CD14-positive monocyte (primary cell): Measurements from ENCODE around the gene ATF1. TPM values are rescaled to one million over a fixed set of nuclear protein-coding genes. Genes with fewer than 3 reads are reported as not detected.
A peak's percentile ranks its signal among the peaks of the same experiment; 100 is the strongest.
"Not testable (repeated sequence)": the region's sequence is repeated elsewhere in the genome, so short reads cannot be mapped to it uniquely, and the experiment has no call there.

Source experiments
- DNase-seq, 3 donors: peaks; one replicate each; pipeline ENCODE4 v3.0.0-alpha.2; 2011 to 2022
- H2AFZ ChIP-seq: 2 replicates; pipeline ENCODE4 v1.6.0; 2012; ENCODE audit warnings: mild to moderate bottlenecking, low read depth, low read length, inconsistent platforms; ENCODE audit not compliant: insufficient read depth, poor library complexity, severe bottlenecking
- H3K27ac ChIP-seq, 2 donors: 1 replicate in 1 of 2; 2 replicates in 1 of 2; pipeline ENCODE4 v1.5.1; 2012 to 2013; ENCODE audit warnings: low read length in 2 of 2, control low read depth in 1 of 2, inconsistent platforms in 1 of 2, low read depth in 1 of 2, mild to moderate bottlenecking in 1 of 2
- H3K27me3 ChIP-seq, 2 donors: one replicate each; pipeline versions ENCODE4 v1.6.0 to v1.6.1; 2011 to 2013; ENCODE audit warnings: low read length in 2 of 2; ENCODE audit not compliant: control insufficient read depth in 2 of 2, insufficient read depth in 2 of 2
- H3K36me3 ChIP-seq, 2 donors: replicated peaks in 1 of 2; 1 replicate in 1 of 2; 2 replicates in 1 of 2; pipeline versions ENCODE4 v1.5.1 to v1.6.1; 2012 to 2013; ENCODE audit warnings: low read length in 2 of 2, control low read depth in 1 of 2, inconsistent platforms in 1 of 2, mild to moderate bottlenecking in 1 of 2; ENCODE audit not compliant: insufficient read depth in 2 of 2, control insufficient read depth in 1 of 2
- H3K4me1 ChIP-seq, 2 donors: 1 replicate in 1 of 2; 2 replicates in 1 of 2; pipeline versions ENCODE4 v1.5.1 to v1.6.1; 2012 to 2013; ENCODE audit warnings: low read length in 2 of 2, control low read depth in 1 of 2, inconsistent platforms in 1 of 2, mild to moderate bottlenecking in 1 of 2, moderate library complexity in 1 of 2; ENCODE audit not compliant: insufficient read depth in 2 of 2, control insufficient read depth in 1 of 2
- H3K4me2 ChIP-seq: replicated peaks from 2 replicates; pipeline ENCODE3; 2012; ENCODE audit warnings: low read length, moderate library complexity, mild to moderate bottlenecking; ENCODE audit not compliant: poor library complexity, severe bottlenecking; ENCODE audit errors: extremely low read depth
- H3K4me3 ChIP-seq, 3 experiments: fragments of 200-600 bp in 1 of 3; sonication (generic) in 1 of 3; replicated peaks in 1 of 3; 1 replicate in 2 of 3; 2 replicates in 1 of 3; pipeline ENCODE4 v1.5.1; 2011 to 2013; ENCODE audit warnings: low read length in 3 of 3, mild to moderate bottlenecking in 3 of 3, control low read depth in 2 of 3, low read depth in 2 of 3, inconsistent platforms in 1 of 3, moderate library complexity in 1 of 3
- H3K79me2 ChIP-seq: 2 replicates; pipeline ENCODE4 v1.6.0; 2012; ENCODE audit warnings: mild to moderate bottlenecking, control low read depth, inconsistent platforms, low read length, moderate library complexity; ENCODE audit not compliant: insufficient read depth
- H3K9ac ChIP-seq: 2 replicates; pipeline ENCODE4 v1.6.0; 2017; ENCODE audit warnings: low read length, mild to moderate bottlenecking; ENCODE audit not compliant: insufficient read depth, poor library complexity, severe bottlenecking
- H3K9me3 ChIP-seq, 2 donors: replicated peaks in 1 of 2; 1 replicate in 1 of 2; 2 replicates in 1 of 2; pipeline versions ENCODE4 v1.5.1 to v1.6.1; 2012 to 2013; ENCODE audit warnings: low read length in 2 of 2, control low read depth in 1 of 2; ENCODE audit not compliant: control insufficient read depth in 1 of 2, insufficient read depth in 1 of 2
- H4K20me1 ChIP-seq: 2 replicates; pipeline ENCODE4 v1.6.0; 2012; ENCODE audit warnings: mild to moderate bottlenecking, low read length, control low read depth, moderate library complexity; ENCODE audit not compliant: insufficient read depth
- H3K27ac Mint-ChIP-seq, 7 donors: one replicate each; pipeline ENCODE4 v1.8.0; 2020; ENCODE audit warnings: mild to moderate bottlenecking in 7 of 7, mixed read lengths in 7 of 7, moderate library complexity in 6 of 7, inconsistent platforms in 2 of 7
- H3K27me3 Mint-ChIP-seq, 3 donors: one replicate each; pipeline ENCODE4 v1.8.0; 2021 to 2022; ENCODE audit warnings: low read depth in 3 of 3, mild to moderate bottlenecking in 3 of 3, mixed read lengths in 3 of 3, moderate library complexity in 3 of 3, inconsistent platforms in 1 of 3
- H3K36me3 Mint-ChIP-seq, 2 donors: one replicate each; pipeline ENCODE4 v1.8.0; 2020; ENCODE audit warnings: mixed read lengths in 2 of 2, inconsistent platforms in 1 of 2, mild to moderate bottlenecking in 1 of 2
- H3K4me1 Mint-ChIP-seq: one replicate; pipeline ENCODE4 v1.8.0; 2020; ENCODE audit warnings: mild to moderate bottlenecking, mixed read lengths
- H3K4me3 Mint-ChIP-seq, 2 donors: one replicate each; pipeline ENCODE4 v1.8.0; 2020; ENCODE audit warnings: mild to moderate bottlenecking in 2 of 2, mixed read lengths in 2 of 2, moderate library complexity in 1 of 2
- H3K9me3 Mint-ChIP-seq, 7 donors: one replicate each; pipeline ENCODE4 v1.8.0; 2020 to 2022; ENCODE audit warnings: mixed read lengths in 7 of 7, mild to moderate bottlenecking in 6 of 7, moderate library complexity in 6 of 7, inconsistent platforms in 2 of 7
- CTCF ChIP-seq: fragments of 200-600 bp; IDR thresholded peaks from one replicate; pipeline ENCODE4 v1.8.0; 2022; ENCODE audit warnings: antibody characterized with exemption, mild to moderate bottlenecking
- WGBS: methylation state at CpG from one replicate; pipeline ENCODE4 v1.1.5; 2013; ENCODE audit warnings: missing lambda C conversion rate; ENCODE audit not compliant: insufficient coverage; 5-methylcytosine and 5-hydroxymethylcytosine counted together
- intact Hi-C, 2 donors: fragments of 100-400 bp; cut with micrococcal nuclease; formaldehyde crosslinking; loops; one replicate each; pipeline versions ENCODE4 v1.15.0 to v1.15.1; 2023
- polyA plus RNA-seq, 3 donors: library from polyadenylated mRNA; depleted of rRNA in 1 of 3; unstranded in 2 of 3; stranded (reverse) in 1 of 3; fragments of 300-500 nt in 2 of 3; fragments of >200 nt in 1 of 3; fragmentation: Illumina TruSeq in 2 of 3; gene quantifications; 1 replicate in 2 of 3; 2 replicates in 1 of 3; pipeline ENCODE4 v1.2.3, GENCODE V29; 2012 to 2021

The ATF1 gene
- polyA plus RNA-seq, 3 donors, result 12.6 to 21.9 (median 21.5) TPM

- Mint-ChIP-seq H3K9me3 (peaks cover 17 to 30% (median 28%) of the 10 kb centered on the region in 7 donors), H3K27me3 (no peaks in the 10 kb centered on the region), H3K27ac (no peak overlapping the region), H3K4me1 (no peaks in the 10 kb centered on the region), H3K36me3 (peaks cover 43 to 67% of the 10 kb centered on the region in 2 donors), H3K4me3 (no peak overlapping the region)
- H3K27me3 ChIP-seq, result no peaks in the 10 kb centered on the region
- no peak overlapping the region for H3K27ac ChIP-seq
- H4K20me1 ChIP-seq, result no peaks in the 10 kb centered on the region
- no peak for DNase-seq
- H3K36me3 ChIP-seq, result peaks cover 29 to 74% of the 10 kb centered on the region in 2 donors
- TF ChIP-seq CTCF, result no peak
- peaks cover 22 to 24% of the 10 kb centered on the region in 2 donors for H3K9me3 ChIP-seq
- WGBS, result no CpG with 5 or more reads among the region's 2 CpGs
- no peak overlapping the region for H3K4me3 ChIP-seq
- intact Hi-C loops, result no loop called here
- no peaks in the 10 kb centered on the region for H3K79me2 ChIP-seq
- H2AFZ ChIP-seq, result no peak overlapping the region
- H3K4me2 ChIP-seq, result no peak overlapping the region
- H3K9ac ChIP-seq, result no peak overlapping the region
- no peaks in the 10 kb centered on the region for H3K4me1 ChIP-seq
These were observed 39.5 kb downstream of the ATF1 start for GRCh38 chr12:50803230-50803875.

- Mint-ChIP-seq H3K4me3 (no peak overlapping the region), H3K27me3 (no peaks in the 10 kb centered on the region), H3K9me3 (peaks cover 0 to 5% (median 2%) of the 10 kb centered on the region in 7 donors), H3K36me3 (peaks cover 29 to 64% of the 10 kb centered on the region in 2 donors), H3K4me1 (no peaks in the 10 kb centered on the region), H3K27ac (no peak overlapping the region)
- H3K27me3 ChIP-seq, result no peaks in the 10 kb centered on the region
- H4K20me1 ChIP-seq, result no peaks in the 10 kb centered on the region
- H3K36me3 ChIP-seq, result peaks cover 29 to 71% of the 10 kb centered on the region in 2 donors
- H3K4me1 ChIP-seq, result no peaks in the 10 kb centered on the region
- intact Hi-C loops, result no loop called here
- no peak overlapping the region for H3K4me2 ChIP-seq
- no peak for DNase-seq
- 100% methylated on average over 1 of the region's 4 CpGs for WGBS
- peak overlapping the region in 1 of 2 donors; percentile 7 for H3K27ac ChIP-seq
- H3K79me2 ChIP-seq, result no peaks in the 10 kb centered on the region
- no peak overlapping the region for H3K4me3 ChIP-seq
- TF ChIP-seq CTCF, result no peak
- no peak overlapping the region for H2AFZ ChIP-seq
- H3K9me3 ChIP-seq, result peaks cover 0 to 6% of the 10 kb centered on the region in 2 donors
- H3K9ac ChIP-seq, result no peak overlapping the region
These were observed 42.3 kb downstream of the ATF1 start for GRCh38 chr12:50806176-50806575.

- H3K79me2 ChIP-seq, H3K4me1 ChIP-seq, H3K4me2 ChIP-seq, H3K9me3 ChIP-seq, H3K27me3 Mint-ChIP-seq, DNase-seq, H3K27ac ChIP-seq, H2AFZ ChIP-seq, H3K9me3 Mint-ChIP-seq, intact Hi-C loops, H3K4me1 Mint-ChIP-seq, H3K4me3 ChIP-seq, H3K4me3 Mint-ChIP-seq, H4K20me1 ChIP-seq, H3K9ac ChIP-seq, H3K27ac Mint-ChIP-seq, H3K27me3 ChIP-seq: not testable (repeated sequence)
- H3K36me3 Mint-ChIP-seq, result peaks cover 42 to 67% of the 10 kb centered on the region in 2 donors
- peaks cover 47 to 80% of the 10 kb centered on the region in 2 donors for H3K36me3 ChIP-seq
- no CpG with 5 or more reads among the region's 4 CpGs for WGBS
These were observed 45.2 kb downstream of the ATF1 start for GRCh38 chr12:50809131-50809530.
